Measurements from ENCODE around the gene TELO2. TPM values are rescaled to one million over a fixed set of nuclear protein-coding genes. Genes with fewer than 3 reads are reported as not detected.

Gene TELO2
- total and polyA plus RNA-seq, 4 donors, result 12.9 to 19.3 (median 16.2) TPM

DNA sequence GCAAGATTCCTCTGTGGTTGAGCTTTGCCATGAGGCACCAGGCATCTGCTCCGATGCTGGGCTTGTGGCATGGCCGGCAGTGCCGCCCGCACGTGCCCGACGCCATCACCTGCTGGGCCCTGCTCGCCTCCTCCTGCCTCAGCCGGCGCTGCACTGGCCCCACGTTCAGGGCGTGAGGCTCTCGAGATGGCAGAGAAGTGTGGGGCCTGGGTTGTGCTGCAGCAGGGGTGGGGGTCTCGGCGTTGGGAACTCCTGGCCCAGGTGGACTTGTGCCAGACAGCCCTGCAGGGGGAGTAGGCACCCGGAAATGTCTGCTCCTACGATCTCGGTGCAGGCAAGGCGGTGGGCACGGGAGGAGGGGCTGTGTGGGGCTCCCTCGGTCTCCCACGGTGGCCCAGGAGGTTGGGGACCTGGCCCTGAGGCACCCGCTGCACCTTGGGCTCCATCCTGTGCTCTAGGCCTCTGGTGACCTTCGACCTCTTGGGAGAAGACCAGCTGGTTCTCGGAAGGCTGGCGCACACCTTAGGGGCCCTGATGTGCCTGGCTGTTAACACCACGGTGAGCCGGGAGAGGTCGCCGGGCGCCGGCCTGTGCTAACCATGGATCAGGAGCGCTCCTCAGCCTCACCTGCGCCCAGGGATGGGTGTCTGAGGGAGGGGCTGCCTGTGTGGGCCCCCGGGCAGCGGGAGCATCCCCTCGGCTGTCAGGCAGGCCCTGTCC lies 13.5 kb downstream of the TELO2 start:
- Histone ChIP-seq H3K4me1 (ENCODE audit: control insufficient read depth in 4 of 4, insufficient read depth in 4 of 4, low read length in 3 of 4) (peaks cover 0 to 2% (median under 1%) of the 10 kb centered on the region in 4 donors), H3K4me3 (ENCODE audit: low read depth in 1 of 3, low read length in 3 of 3) (no peak overlapping the region), H3K36me3 (ENCODE audit: control insufficient read depth in 4 of 4, insufficient read depth in 3 of 4, low read depth in 1 of 4, low read length in 3 of 4) (peaks cover 4 to 30% (median 15%) of the 10 kb centered on the region in 4 donors), H3K9ac (ENCODE audit: low read depth in 1 of 2, low read length in 2 of 2) (no peak overlapping the region), H3K27ac (ENCODE audit: low read depth in 1 of 2, low read length in 2 of 2) (no peak overlapping the region), H3K27me3 (ENCODE audit: control insufficient read depth in 4 of 4, insufficient read depth in 4 of 4, low read length in 3 of 4) (no peaks in the 10 kb centered on the region), H3K9me3 (ENCODE audit: control insufficient read depth in 4 of 4, low read length in 3 of 4) (no peaks in the 10 kb centered on the region)
- DNase-seq (ENCODE audit: low spot score), result no peak
- 92% methylated on average over 37 of the region's 37 CpGs for WGBS
- TF ChIP-seq RAD21 (IDR thresholded peaks at IDR 0.05) (no peak), HNF4G (IDR thresholded peaks at IDR 0.05) (no peak), FOXA1 (IDR thresholded peaks at IDR 0.05) (no peak), JUND (IDR thresholded peaks at IDR 0.05) (no peak), SP1 (IDR thresholded peaks at IDR 0.05) (no peak), RXRA (IDR thresholded peaks at IDR 0.05) (no peak), TAF1 (conservative IDR thresholded peaks at IDR 0.05) (no peak), HNF4A (conservative IDR thresholded peaks at IDR 0.05) (no peak), FOXA2 (IDR thresholded peaks at IDR 0.05) (no peak), NR2F2 (IDR thresholded peaks at IDR 0.05) (no peak), EGR1 (IDR thresholded peaks at IDR 0.05; ENCODE audit: low read depth in 2 of 2) (no peak)
- TF ChIP-seq, protein P1, sequence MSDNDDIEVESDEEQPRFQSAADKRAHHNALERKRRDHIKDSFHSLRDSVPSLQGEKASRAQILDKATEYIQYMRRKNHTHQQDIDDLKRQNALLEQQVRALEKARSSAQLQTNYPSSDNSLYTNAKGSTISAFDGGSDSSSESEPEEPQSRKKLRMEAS (IDR thresholded peaks at IDR 0.05), result no peak
- TF ChIP-seq, protein P2, sequence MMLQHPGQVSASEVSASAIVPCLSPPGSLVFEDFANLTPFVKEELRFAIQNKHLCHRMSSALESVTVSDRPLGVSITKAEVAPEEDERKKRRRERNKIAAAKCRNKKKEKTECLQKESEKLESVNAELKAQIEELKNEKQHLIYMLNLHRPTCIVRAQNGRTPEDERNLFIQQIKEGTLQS (IDR thresholded peaks at IDR 0.05), result no peak
- TF ChIP-seq, protein P3, sequence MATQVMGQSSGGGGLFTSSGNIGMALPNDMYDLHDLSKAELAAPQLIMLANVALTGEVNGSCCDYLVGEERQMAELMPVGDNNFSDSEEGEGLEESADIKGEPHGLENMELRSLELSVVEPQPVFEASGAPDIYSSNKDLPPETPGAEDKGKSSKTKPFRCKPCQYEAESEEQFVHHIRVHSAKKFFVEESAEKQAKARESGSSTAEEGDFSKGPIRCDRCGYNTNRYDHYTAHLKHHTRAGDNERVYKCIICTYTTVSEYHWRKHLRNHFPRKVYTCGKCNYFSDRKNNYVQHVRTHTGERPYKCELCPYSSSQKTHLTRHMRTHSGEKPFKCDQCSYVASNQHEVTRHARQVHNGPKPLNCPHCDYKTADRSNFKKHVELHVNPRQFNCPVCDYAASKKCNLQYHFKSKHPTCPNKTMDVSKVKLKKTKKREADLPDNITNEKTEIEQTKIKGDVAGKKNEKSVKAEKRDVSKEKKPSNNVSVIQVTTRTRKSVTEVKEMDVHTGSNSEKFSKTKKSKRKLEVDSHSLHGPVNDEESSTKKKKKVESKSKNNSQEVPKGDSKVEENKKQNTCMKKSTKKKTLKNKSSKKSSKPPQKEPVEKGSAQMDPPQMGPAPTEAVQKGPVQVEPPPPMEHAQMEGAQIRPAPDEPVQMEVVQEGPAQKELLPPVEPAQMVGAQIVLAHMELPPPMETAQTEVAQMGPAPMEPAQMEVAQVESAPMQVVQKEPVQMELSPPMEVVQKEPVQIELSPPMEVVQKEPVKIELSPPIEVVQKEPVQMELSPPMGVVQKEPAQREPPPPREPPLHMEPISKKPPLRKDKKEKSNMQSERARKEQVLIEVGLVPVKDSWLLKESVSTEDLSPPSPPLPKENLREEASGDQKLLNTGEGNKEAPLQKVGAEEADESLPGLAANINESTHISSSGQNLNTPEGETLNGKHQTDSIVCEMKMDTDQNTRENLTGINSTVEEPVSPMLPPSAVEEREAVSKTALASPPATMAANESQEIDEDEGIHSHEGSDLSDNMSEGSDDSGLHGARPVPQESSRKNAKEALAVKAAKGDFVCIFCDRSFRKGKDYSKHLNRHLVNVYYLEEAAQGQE (IDR thresholded peaks at IDR 0.05), result no peak
- TF ChIP-seq, protein P4, sequence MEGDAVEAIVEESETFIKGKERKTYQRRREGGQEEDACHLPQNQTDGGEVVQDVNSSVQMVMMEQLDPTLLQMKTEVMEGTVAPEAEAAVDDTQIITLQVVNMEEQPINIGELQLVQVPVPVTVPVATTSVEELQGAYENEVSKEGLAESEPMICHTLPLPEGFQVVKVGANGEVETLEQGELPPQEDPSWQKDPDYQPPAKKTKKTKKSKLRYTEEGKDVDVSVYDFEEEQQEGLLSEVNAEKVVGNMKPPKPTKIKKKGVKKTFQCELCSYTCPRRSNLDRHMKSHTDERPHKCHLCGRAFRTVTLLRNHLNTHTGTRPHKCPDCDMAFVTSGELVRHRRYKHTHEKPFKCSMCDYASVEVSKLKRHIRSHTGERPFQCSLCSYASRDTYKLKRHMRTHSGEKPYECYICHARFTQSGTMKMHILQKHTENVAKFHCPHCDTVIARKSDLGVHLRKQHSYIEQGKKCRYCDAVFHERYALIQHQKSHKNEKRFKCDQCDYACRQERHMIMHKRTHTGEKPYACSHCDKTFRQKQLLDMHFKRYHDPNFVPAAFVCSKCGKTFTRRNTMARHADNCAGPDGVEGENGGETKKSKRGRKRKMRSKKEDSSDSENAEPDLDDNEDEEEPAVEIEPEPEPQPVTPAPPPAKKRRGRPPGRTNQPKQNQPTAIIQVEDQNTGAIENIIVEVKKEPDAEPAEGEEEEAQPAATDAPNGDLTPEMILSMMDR (IDR thresholded peaks at IDR 0.05; ENCODE audit: low read depth, low read length, missing input control), result no peak

DNA sequence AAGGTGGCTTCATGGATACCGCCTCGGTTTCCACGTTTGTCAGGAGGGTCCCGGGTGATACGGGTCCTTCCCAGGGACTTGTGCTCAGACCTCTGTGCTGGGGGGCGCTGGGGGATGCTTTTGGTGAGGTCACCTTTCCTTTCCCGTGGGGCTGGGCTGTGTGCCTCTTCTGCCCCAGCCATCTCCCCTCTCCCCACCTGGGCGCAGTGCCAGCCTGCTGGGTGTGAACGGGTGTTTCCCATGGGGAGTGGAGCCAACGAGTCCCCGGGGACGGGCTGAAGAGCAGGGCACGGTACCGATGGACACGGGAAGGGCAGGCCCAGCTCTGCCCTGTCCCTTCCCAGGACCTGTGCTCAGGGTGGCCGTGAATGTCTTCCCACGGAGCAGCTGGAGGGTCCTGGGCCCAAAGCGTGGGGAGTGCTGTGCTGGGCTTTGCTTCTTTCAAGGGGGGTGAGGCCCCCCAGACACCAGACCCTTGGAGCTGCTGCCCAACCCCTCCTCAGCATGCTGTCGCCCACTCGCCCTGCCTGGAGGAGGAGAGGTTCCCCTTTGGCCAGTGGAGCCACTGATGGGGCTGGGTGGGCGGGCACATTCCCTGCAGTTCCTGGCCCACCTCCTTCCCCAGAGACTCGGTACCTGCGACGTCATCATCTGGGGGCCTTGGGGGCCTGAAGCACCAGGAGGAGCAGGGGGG lies 15.5 kb downstream of the TELO2 start:
- no peak for DNase-seq (ENCODE audit: low spot score)
- WGBS, result 93% methylated on average over 24 of the region's 24 CpGs
- Histone ChIP-seq H3K27ac (ENCODE audit: low read depth in 1 of 2, low read length in 2 of 2) (no peak overlapping the region), H3K4me1 (ENCODE audit: control insufficient read depth in 4 of 4, insufficient read depth in 4 of 4, low read length in 3 of 4) (peaks cover 0 to 4% (median under 1%) of the 10 kb centered on the region in 4 donors), H3K27me3 (ENCODE audit: control insufficient read depth in 4 of 4, insufficient read depth in 4 of 4, low read length in 3 of 4) (no peaks in the 10 kb centered on the region), H3K9ac (ENCODE audit: low read depth in 1 of 2, low read length in 2 of 2) (no peak overlapping the region), H3K9me3 (ENCODE audit: control insufficient read depth in 4 of 4, low read length in 3 of 4) (no peaks in the 10 kb centered on the region), H3K36me3 (ENCODE audit: control insufficient read depth in 4 of 4, insufficient read depth in 3 of 4, low read depth in 1 of 4, low read length in 3 of 4) (peaks cover 0 to 22% (median 4%) of the 10 kb centered on the region in 4 donors), H3K4me3 (ENCODE audit: low read depth in 1 of 3, low read length in 3 of 3) (no peak overlapping the region)
- TF ChIP-seq EGR1 (IDR thresholded peaks at IDR 0.05; ENCODE audit: low read depth in 2 of 2) (no peak), HNF4A (conservative IDR thresholded peaks at IDR 0.05) (no peak), HNF4G (IDR thresholded peaks at IDR 0.05) (no peak), YY1 (IDR thresholded peaks at IDR 0.05) (no peak), NR2F2 (IDR thresholded peaks at IDR 0.05) (no peak), FOXA2 (IDR thresholded peaks at IDR 0.05) (no peak), RXRA (IDR thresholded peaks at IDR 0.05) (no peak), TAF1 (conservative IDR thresholded peaks at IDR 0.05) (no peak), FOXA1 (IDR thresholded peaks at IDR 0.05) (no peak)
- TF ChIP-seq, protein P1 (IDR thresholded peaks at IDR 0.05), result no peak
